GM21515 (cell line): Measurements from ENCODE around the gene EHBP1.

Source experiments
- ATAC-seq: cut with Tn5 transposase; IDR thresholded peaks from one replicate; pipeline ENCODE4 v1.9.1; 2021; ENCODE audit not compliant: unreplicated experiment

Gene EHBP1

DNA sequence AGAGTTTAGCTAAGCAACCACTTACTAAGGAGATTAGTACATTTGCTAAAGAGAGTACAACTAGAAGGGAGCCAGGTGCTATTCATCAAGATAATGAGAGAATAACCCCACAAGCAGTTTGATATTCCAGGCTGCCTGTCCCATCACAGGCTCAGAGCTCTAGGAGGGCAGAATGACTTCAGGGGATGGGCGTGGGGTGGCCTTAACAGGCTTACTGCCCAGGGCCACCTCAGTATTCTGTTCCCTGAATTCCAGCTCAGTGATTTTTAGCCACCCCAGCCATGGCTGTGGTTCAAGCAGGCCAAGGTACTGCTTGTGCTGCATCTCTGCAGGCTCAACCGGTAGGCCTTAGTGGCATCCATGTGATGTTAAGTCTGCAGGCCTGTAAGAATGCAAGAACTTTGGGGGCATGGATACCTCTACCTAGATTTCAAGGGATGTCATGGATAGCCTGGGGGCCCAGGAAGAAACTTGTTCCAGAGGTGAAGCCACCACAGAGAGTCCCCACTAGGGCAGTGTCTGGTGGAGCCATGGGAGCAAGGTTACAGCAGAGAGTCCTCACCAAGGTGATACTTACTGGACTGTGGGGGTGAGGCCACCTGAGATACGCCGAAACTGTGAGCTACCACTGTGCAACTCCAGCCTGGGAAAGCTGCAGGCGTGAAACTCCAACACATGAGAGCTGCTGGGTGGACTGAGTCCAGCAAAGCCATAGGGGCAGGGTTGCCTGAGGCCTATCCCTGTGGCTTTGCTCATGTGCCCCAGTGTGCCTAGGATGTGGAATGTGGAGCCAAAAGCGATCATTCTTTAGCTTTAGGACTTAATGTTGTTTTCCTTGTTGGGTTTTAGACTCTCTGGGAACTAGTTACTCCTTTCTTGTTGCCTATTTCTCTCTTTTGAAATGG is 107.7 kb downstream of the EHBP1 start:
- no peak for ATAC-seq

DNA sequence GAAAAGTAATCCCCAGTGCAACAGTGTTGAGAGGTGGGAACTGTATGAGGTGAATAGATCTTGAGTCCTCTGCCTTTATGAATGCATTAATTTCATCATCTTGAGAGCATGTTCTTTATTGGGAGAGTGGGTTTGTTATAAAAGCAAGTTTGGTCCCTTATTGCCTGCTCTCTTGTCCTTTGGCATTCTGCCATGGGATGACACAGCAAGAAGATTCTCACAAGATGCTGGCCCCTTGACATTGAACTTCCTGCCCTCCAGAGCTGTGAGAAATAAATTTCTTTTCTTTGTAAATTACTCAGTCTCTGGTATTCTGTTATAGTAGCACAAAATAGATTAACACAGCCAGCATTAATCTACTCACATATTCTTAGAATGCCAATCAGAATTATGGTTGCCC is 108.6 kb downstream of the EHBP1 start:
- ATAC-seq = no peak

DNA sequence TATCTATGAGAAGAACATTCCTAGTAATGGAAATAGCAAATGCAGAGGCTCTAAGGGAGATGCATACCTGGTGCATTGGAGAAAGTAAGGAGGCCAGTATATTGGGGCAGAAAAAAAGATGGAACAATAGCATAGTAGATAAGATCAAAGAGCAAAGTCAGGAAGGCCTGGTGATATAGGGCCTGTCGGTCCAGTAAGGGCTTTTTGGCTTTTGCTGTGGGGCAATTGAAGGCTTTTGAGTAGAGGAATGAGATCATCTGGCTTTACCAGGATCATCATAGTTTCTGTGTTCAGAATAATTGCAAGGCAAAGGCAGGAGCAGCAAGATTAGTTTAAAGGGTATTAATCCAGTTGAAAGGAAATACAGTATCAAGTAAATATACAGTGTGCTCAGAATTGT is 111.8 kb downstream of the EHBP1 start:
- ATAC-seq = no peak

DNA sequence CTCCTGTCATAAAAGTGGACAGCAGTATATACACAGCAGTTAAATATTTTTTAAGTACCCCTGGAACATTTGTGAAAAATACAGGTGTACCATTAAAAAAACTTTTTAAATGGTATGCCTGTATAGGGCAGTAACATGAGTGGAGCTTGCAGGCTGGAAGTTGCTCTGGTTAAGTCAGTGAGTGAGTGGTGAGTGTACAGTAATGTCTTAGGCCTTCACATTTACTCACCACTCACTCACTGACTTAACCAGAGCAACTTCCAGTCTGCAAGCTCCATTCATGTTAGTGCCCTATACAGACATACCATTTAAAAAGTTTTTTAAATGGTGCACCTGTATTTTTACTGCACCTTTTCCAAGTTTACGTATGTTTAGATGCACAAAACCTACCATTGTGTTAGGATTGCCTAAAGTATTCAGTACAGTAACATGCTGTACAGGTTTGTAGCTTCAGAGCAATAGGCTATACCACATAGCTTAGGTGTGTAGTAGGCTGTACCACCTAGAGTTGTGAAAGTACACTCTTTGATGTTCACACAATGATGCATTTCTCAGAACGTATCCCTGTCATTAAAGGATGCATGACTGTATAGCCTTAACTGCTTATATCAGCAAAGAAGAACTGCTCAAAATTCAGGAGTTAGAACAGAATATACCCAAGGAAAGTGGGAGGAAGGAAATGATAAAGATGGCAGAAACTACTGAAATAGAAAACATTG is 112.6 kb downstream of the EHBP1 start:
- ATAC-seq = no peak

DNA sequence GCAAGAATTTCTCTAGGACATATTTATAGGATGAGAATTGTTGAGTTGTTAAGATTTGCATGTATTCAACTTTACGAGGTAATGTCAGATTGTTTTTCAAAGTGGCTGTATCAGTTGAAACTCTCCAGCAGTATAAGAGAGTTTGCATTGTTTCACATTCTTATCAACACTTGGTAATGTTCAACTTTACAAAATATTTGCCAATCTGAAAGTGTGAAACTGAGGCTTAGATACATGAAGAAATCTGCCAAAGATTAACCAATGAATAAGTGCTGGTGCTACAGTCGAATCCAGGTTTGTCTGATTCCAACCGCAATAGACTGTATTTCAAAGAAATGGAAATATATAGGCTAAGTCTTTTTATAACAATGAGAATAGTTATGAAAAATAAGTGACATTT is 117.0 kb downstream of the EHBP1 start:
- no peak for ATAC-seq

DNA sequence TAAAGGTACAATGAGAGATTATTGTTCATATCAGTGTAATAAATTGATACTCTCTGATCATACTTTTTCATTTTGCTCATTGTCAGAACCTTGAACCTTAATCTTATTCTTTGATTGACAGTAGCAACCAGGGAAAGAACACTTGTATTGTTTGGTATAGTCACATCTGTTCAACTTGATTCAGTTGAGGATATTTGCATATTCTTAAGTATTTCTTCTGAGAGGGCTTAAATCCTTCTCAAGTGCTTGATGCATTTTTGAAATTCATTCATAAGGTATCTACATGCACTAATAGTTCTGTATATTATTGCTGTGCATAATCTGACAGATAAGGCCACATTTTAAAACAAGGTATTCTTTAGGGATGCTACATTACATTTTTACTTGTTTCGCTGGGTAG is 118.9 kb downstream of the EHBP1 start:
- ATAC-seq = no peak

DNA sequence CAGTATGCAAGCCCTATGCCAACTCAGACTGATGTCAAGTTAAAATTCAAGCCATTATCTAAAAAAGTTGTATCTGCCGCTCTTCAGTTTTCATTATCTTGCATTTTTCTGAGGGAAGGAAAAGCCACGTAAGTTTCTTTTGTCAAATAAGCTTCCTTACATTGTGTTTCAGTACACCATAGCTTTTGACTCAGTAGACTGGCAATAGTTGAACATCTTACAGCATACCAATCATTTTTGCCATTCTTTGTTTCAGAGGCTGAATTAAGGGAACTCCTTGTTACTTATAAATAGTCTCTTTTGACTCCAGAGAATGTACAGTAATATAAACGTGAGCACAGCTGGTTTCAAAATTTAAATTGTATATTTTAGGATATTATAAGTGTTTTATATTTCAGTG is 120.6 kb downstream of the EHBP1 start:
- ATAC-seq = no peak

DNA sequence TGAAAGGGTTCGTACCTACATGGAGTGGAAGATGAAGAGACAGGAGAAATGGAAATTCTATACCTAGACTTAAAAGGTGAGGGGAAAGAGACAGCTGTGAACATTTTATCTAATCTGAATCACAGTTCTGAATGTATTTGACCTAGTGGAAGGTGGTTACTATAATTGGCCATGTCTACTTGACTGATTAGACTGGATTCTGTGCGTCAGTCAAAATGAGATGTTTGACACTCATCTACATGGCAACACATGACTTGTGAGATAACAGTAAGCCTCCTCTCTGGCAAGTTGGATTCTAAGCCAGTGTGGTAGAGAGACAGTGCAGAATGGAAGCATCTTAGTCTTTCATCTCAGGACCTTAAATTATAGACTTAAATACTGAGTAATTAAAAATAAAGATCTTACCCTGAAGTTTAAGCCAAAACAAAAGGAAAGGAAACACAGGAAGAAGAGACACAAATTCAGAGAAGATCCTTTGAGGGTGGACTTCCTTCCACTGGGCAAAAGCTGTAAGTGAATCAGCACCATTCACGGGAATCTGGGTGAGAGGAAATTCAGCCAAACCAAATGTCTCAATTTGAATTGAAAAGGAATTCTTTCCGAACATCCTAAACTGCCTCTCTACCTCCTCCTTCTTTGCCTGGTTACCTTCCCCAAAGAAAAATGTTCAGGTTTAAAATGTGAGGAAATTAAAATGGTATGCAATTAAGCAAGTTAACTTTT is 121.6 kb downstream of the EHBP1 start:
- no peak for ATAC-seq

DNA sequence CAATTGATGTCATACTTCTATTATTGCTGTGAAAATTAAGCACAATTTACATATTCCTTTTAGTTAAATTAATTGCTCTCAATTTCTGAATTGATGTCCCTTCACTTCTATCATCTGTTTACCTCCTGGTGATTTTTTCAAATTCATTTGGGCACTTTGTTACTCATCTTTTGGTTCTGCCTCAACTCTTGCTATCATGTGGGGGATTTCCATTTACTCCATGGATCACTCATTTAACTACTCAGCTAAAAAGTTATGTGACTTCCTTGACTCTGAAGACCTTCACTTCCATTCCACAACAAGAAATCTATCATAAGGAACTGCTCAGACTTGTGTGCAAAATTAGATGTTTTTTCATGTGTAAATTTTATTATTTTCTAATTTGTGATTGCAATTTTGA is 126.2 kb downstream of the EHBP1 start:
- ATAC-seq = no peak

DNA sequence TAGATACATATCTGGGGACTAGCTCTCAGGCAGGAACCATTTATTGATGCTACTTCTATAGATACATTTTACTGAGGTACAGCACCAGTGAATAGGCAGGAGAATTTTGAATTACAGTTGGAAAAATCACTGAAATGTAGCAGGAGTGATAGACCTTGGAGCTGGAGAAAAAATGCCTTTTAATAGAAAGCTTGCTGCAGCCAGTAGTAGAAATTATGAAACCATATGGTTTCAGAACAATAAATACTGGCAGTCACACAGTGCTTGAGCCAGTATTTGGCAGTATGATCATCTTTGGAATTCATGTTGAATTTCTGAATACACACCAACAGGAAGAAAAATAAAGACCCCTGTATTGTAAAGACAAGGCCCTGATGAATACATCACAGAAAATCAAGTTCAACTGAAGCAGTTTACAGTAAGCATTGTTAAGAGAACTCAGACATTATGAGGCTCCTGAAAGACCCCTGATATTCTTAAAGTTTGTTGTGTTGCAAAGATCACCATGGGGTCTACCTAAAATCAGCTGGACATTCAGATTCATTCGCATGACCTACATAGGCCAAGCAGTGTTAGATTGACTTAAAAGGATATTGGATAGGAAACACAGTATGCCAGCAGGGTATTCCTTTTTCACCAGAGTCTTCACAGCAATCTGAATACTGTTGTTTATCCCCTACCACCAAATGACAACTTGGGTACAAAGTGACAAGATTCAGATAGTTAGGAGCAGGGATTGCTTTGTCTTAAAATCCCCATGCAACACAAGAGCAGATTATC is 139.0 kb downstream of the EHBP1 start:
- ATAC-seq = no peak

DNA sequence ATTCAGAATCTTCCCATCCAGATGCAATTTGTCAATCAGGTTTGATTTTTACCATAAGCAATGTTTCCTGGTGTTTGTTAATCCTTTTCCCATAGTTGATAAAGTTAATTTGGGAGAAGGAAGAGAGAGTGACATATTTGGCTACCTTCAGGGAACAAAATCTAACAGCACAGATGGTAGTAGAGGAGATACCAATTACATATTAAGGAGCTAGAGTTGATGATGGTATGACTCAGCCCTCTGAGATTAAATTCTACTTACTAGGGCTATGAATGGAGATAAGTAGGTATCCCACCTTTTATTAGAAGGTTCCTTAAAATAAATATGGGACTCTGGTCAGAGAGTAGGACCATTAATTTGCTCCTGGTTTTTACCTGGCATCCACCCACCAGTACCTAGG is 139.7 kb downstream of the EHBP1 start:
- ATAC-seq = no peak

DNA sequence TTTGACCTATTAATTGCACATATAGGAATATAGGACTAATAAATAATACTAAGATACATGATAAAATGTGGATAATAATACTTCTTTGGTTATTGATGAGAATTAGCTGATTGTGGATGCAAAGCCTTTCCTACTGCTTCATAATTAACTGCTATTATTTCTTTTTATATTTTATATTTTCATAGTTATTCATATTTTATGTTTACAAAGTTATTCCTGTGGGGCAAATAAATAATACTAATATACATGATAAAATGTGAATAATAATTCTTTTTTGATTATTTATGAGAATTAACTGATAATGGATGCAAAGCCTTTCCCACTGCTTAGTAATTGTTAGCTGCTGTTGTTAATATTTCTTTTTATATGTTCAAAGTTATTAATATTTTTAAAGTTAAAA is 146.7 kb downstream of the EHBP1 start:
- ATAC-seq = no peak

DNA sequence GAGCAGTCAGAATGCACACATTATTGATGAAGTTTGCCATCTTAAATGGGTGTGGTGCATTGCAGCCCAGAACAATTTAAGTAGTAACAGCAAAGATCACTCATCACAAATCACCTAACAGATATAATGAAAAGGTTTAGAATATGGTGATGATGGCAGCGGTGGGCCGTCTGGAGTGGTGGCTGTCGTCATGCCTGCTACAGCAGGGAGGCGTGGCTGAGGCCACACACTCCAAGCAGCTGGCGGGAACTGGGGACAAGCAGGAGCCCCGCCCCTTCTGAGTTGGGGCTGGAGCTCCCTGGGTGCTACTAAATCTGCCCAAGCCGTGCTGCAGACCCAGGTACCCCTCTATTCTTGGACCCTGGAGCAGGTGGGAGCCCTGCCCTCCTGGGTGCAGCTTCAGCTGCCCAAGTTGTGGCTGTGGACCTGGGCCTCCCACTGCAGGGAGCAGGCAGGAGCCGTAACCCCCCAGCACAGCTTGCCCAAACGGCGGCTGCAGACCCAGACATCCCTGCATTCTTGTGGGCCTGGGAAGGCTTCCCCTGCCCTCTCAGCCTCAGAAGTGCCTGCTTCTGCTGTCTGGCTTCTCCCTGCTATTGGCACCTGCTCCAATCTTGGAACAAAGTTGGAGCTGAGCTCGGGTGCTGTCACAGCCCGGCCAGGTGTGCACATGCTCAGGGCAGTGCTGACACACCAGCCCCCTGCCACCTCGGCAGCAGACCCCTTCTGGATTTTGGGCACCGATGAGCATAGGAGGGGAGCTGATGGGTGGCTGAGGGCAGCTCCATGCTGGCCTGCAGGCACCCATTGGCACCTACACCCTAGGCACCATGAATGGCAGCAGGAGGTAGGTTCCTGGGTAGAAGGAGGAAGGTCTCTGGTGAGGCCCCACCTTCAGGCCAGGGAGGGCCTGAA is 149.3 kb downstream of the EHBP1 start:
- ATAC-seq = no peak

DNA sequence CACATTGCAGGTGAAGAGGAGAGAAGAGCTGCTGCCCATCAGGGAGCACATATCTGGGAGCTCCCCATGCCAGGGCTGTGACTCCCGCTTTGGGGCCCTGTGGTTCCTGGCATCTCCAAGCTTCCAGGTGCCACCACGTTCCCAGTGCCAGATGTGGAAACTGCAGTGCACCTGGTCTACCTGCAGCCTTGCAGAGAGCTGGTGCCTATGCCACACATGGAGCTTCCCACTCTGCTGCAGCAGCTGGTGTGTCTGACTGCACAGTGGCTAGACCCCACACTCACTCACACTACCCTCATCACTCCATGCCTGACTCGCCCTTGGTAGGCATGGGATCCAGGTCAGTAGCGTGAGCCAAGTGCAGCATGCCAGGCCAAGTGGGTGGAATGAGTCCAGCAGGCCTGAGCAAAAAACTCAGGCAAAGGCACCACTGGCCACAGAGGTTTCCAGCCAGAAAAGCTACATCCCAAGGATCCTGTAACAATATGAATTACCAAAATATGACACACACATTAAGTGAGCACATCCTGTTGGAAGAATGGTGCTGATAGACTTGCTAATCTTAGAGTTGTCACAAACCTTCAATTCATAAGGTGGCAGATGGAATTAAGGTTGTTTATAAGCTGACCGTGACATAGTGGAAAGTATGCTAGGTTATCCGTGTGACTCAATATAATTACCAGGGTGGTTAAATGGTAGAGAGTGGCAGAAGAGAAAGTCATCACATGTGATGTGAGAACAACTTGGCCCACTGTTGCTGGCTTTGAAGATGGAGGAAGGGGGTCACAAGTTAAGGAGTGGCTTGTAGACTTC is 150.9 kb downstream of the EHBP1 start:
- no peak for ATAC-seq

DNA sequence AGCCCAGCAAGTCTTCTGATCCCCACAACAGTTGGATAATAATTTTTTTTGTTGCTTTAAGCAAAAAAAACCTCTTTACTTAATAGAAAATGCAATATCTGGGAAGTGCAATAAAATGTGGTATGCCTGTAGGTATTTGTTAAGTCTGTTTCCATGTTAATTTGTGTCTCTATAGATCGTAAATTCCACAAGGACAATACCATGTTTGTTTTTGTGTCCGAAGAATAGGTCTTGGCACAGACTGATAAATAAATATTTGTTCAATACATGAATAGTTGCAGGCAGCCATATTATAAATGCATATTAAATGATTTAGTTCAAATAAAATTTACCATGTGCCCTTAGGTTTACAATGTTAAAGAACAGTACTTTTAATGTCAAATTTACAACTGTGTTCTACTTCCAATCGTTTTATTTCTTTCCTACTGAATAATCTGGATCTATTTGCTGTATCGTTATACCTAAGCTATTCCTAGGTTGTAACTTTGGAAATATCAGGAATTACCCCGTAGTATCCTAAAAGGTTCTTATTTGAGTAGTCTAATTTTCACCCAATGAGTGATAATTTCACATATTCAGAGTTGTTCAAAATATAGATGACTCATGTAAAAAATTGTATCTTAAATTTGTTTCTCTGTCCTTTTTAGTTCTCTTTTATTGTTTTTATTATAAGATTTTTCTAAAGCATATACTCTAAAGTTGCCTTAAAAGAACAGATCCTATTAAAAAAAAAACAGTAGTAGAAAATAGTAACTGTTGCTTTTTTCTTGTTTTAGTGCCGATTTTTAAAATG is 151.8 kb downstream of the EHBP1 start:
- ATAC-seq = no peak

DNA sequence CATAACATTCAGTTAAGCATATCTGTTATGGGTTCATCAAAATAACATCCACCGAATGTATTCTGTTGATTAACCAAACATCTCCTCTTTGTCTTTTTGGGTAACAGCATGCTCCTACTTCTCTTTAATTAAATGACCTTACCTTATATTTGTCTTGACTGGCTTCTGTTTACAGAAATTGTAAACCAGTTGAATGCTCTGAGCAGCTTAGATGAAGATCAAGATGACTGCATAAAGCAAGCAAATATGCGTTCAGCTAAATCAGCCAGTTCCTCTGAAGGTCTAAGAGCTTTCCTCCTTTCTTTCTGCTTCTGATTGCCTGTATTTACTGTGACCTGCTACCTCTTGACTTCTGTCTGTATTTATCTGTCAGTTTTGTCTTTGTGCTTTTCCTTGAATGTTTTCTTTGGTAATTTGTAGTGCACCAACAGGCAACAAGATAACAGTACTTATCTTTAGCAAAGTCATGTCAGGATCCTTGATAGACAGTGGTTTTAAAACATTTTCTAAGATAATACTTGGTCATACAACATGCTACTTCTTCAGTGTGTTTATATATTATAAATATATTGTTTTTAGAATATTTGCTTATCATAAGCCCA is 152.8 kb downstream of the EHBP1 start:
- ATAC-seq = no peak

DNA sequence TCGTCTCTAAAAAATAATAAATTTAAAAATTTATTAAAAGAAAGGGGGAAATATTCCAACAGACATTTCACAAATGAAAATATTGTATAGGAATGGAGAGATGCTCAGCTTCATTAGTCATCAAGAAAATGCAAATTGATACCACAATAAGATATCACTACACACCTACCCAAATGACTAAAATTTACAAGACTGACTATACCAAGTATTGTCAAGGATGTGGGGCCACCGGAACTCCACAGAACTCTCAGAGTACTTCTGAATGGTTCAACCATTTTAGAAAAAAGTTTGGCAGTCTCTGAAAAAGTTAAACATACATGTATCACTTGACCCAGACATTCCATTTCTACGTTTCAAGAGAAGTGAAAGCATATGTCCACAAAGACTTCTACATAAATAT is 163.4 kb downstream of the EHBP1 start:
- no peak for ATAC-seq

DNA sequence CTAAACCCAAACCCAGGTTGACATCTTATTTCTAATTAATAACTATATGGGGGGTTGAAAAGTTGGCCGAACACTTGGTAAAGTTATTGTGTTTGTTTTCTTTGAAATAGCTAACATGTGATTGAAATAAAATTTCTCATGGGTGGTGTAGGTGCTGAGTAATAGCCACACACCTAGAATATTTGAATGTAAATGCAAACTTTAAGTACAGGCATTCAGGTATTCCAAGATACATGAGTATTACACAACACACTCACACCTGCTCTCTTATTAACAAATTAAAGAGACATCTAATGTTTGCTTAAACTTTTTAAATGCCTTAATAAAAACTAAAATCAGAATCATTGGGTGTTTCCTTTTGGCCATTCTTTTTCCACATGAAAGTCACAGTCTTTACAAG is 165.5 kb downstream of the EHBP1 start:
- ATAC-seq = no peak
